GM12878 (cell line): ENCODE results near the gene DDX31. TPM values are rescaled to one million over a fixed set of nuclear protein-coding genes. Genes with fewer than 3 reads are reported as not detected.

Experiments used
- ATAC-seq: fragments of 200-7000 bp; cut with Tn5 transposase; 3 replicates; pipeline ENCODE4 v1.9.1; 2020; ENCODE audit warnings: mild to moderate bottlenecking, moderate library complexity
- BruUV-seq: library from RNA; stranded (reverse); fragments of 400-500 nt; replicated peaks from 2 replicates; lab custom pipeline; 2021; lab: Mats Ljungman, UMichigan
- CTCF ChIA-PET: fragments of 300-600 bp; sonication (Branson Sonifier 250); formaldehyde crosslinking; extraction: SDS; loops from one replicate; lab custom pipeline; 2021; ENCODE audit warnings: inconsistent platforms; lab: Yijun Ruan, JAX
- POLR2A ChIA-PET: fragments of 350-600 bp; formaldehyde crosslinking; extraction: SDS; loops from one replicate; lab custom pipeline; 2021; ENCODE audit warnings: inconsistent platforms; lab: Charles Lee
- RAD21 ChIA-PET: fragments of 300-600 bp; sonication (Branson Sonifier 250); formaldehyde crosslinking; loops from one replicate; lab custom pipeline; 2023; ENCODE audit warnings: antibody characterized with exemption; ENCODE audit not compliant: unreplicated experiment; lab: Charles Lee
- SMC1A ChIA-PET: fragments of 300-600 bp; sonication (Branson Sonifier 250); formaldehyde crosslinking; loops from one replicate; lab custom pipeline; 2023; ENCODE audit not compliant: unreplicated experiment, uncharacterized antibody; lab: Charles Lee
- DNase-seq: peaks from one replicate; pipeline ENCODE4 v3.0.0-alpha.2; 2011; ENCODE audit warnings: low read depth, low spot score
- FAIRE-seq: peaks from 3 replicates; lab custom pipeline; 2011; peaks lifted over from hg19 to GRCh38; lab: Jason Lieb, UNC
- H2AFZ ChIP-seq: 2 replicates; pipeline ENCODE4 v1.6.0; 2011; ENCODE audit warnings: low read depth, low read length, control low read depth; ENCODE audit not compliant: control insufficient read depth
- H3K27ac ChIP-seq: 2 replicates; pipeline ENCODE4 v1.5.1; 2011; ENCODE audit warnings: control low read depth; ENCODE audit not compliant: control insufficient read depth, insufficient read depth
- H3K27me3 ChIP-seq, 2 experiments: replicated peaks in 1 of 2; 2 replicates each; pipeline versions ENCODE4 v1.6.0 to v1.6.1; 2011; ENCODE audit warnings: low read length in 1 of 2; ENCODE audit not compliant: control insufficient read depth in 2 of 2, insufficient read depth in 2 of 2
- H3K36me3 ChIP-seq, 2 experiments: 2 replicates each; pipeline ENCODE4 v1.5.1; 2011; ENCODE audit warnings: low read length in 1 of 2; ENCODE audit not compliant: control insufficient read depth in 2 of 2, insufficient read depth in 2 of 2
- H3K4me1 ChIP-seq: 2 replicates; pipeline ENCODE4 v1.6.1; 2011; ENCODE audit warnings: mild to moderate bottlenecking, low read length, moderate library complexity, mixed read lengths; ENCODE audit not compliant: control insufficient read depth, insufficient read depth
- H3K4me2 ChIP-seq: 2 replicates; pipeline ENCODE4 v1.6.0; 2011; ENCODE audit warnings: control low read depth; ENCODE audit not compliant: control insufficient read depth, insufficient read depth
- H3K4me3 ChIP-seq: fragments of 200-600 bp; sonication (generic); 2 replicates; pipeline ENCODE4 v1.5.1; 2016
- H3K79me2 ChIP-seq: 2 replicates; pipeline ENCODE4 v1.6.0; 2011; ENCODE audit warnings: low read length; ENCODE audit not compliant: control insufficient read depth, insufficient read depth
- H3K9ac ChIP-seq: 2 replicates; pipeline ENCODE4 v1.8.0; 2011; ENCODE audit warnings: low read length, control low read depth, mixed read lengths; ENCODE audit not compliant: control insufficient read depth, insufficient read depth
- H3K9me3 ChIP-seq: replicated peaks from 3 replicates; pipeline ENCODE4 v1.5.1; 2011; ENCODE audit warnings: mild to moderate bottlenecking, low read length; ENCODE audit not compliant: control insufficient read depth, insufficient read depth
- H4K20me1 ChIP-seq: 2 replicates; pipeline ENCODE4 v1.6.0; 2011; ENCODE audit not compliant: control insufficient read depth, insufficient read depth
- CEBPB ChIP-seq, 2 experiments: fragments of 150-350 bp in 1 of 2; IDR thresholded peaks; 2 replicates each; pipeline ENCODE4 v1.6.1; 2012 to 2014; ENCODE audit warnings: low read depth in 2 of 2, low read length in 2 of 2, borderline replicate concordance in 1 of 2, inconsistent platforms in 1 of 2
- EED ChIP-seq: sonication (generic); IDR thresholded peaks from 2 replicates; pipeline ENCODE4 v1.6.1; 2016; ENCODE audit warnings: antibody characterized with exemption, low read depth
- GATAD2B ChIP-seq: fragments of 450-650 bp; conservative IDR thresholded peaks from 2 replicates; pipeline ENCODE4 v1.6.1; 2017; ENCODE audit warnings: low read depth, mild to moderate bottlenecking, moderate library complexity
- HSF1 ChIP-seq: fragments of 150-350 bp; IDR thresholded peaks from 2 replicates; pipeline ENCODE4 v1.6.1; 2014; ENCODE audit warnings: mild to moderate bottlenecking, low read depth, low read length
- MXI1 ChIP-seq: fragments of 150-350 bp; IDR thresholded peaks from 2 replicates; pipeline ENCODE4 v1.6.1; 2011; ENCODE audit warnings: low read depth, mild to moderate bottlenecking, inconsistent platforms, low read length, improper control_type of control experiment
- NFXL1 ChIP-seq: fragments of 450-650 bp; IDR thresholded peaks from 2 replicates; pipeline ENCODE4 v1.6.1; 2017; ENCODE audit warnings: antibody characterized with exemption, mild to moderate bottlenecking, borderline replicate concordance
- NFYA ChIP-seq: IDR thresholded peaks from 2 replicates; pipeline ENCODE4 v1.6.1; 2011; ENCODE audit warnings: low read depth, mild to moderate bottlenecking, low read length, improper control_type of control experiment, borderline replicate concordance
- NFYB ChIP-seq: IDR thresholded peaks from 2 replicates; pipeline ENCODE4 v1.6.1; 2011; ENCODE audit warnings: low read depth, mild to moderate bottlenecking, low read length, improper control_type of control experiment, moderate library complexity; ENCODE audit not compliant: insufficient read depth
- NR2F1 ChIP-seq: fragments of 450-650 bp; conservative IDR thresholded peaks from 2 replicates; pipeline ENCODE4 v1.6.1; 2017; ENCODE audit warnings: mild to moderate bottlenecking
- POU2F2 ChIP-seq: IDR thresholded peaks from 3 replicates; pipeline ENCODE4 v1.6.1; 2011; ENCODE audit warnings: low read depth, mild to moderate bottlenecking, low read length, borderline replicate concordance
- SIX5 ChIP-seq: IDR thresholded peaks from 2 replicates; pipeline ENCODE4 v1.6.1; 2011; ENCODE audit warnings: mild to moderate bottlenecking, low read depth, low read length, moderate library complexity; ENCODE audit not compliant: severe bottlenecking
- TCF7 ChIP-seq: IDR thresholded peaks from 2 replicates; pipeline ENCODE4 v1.6.1; 2014; ENCODE audit warnings: antibody characterized with exemption, borderline replicate concordance
- WGBS: methylation state at CpG from one replicate; pipeline ENCODE4 v1.1.6; 2016; ENCODE audit warnings: low lambda C conversion rate; ENCODE audit not compliant: insufficient replicate concordance, insufficient coverage; ENCODE audit errors: missing lambda C conversion rate; 5-methylcytosine and 5-hydroxymethylcytosine counted together
- in situ Hi-C: fragments of 300-500 bp; cut with MboI; formaldehyde crosslinking; loops from 9 replicates; pipeline ENCODE4 v1.14.3; 2018; ENCODE audit warnings: mixed read lengths
- intact Hi-C: fragments of 100-400 bp; cut with micrococcal nuclease; formaldehyde crosslinking; loops from one replicate; pipeline ENCODE4 v1.14.2; 2022; ENCODE audit not compliant: unreplicated experiment
- polyA plus RNA-seq, 11 experiments: library from polyadenylated mRNA; depleted of rRNA in 4 of 11; unstranded in 6 of 11; stranded (reverse) in 5 of 11; fragments of >200 nt; fragmentation: Nextera tagmentation in 4 of 11; fragmentation: Illumina TruSeq in 1 of 11; extraction: Ambion mirVana in 4 of 11; extraction: Trizol in 1 of 11; gene quantifications; 1 replicate in 1 of 11; 2 replicates in 10 of 11; pipeline versions ENCODE4 v1.2.1 to v1.2.3, GENCODE V29; 2011 to 2016; ENCODE audit warnings: inconsistent platforms in 2 of 11, missing spikeins in 2 of 11, low read depth in 1 of 11
- total RNA-seq, 4 experiments: library from RNA; depleted of rRNA in 3 of 4; stranded (reverse); fragments of >200 nt in 3 of 4; fragmentation: Illumina TruSeq in 1 of 4; extraction: Trizol in 1 of 4; gene quantifications; 2 replicates each; pipeline versions ENCODE4 v1.2.1 to v1.2.3, GENCODE V29; 2013 to 2021

Gene DDX31
- total and polyA plus RNA-seq, 10 of the 15 experiments (the other 5 are each of a cell fraction or from before 2014, with no cell fraction given): 12.1 to 30.8 (median 20.8) TPM

- 90% methylated on average over 9 of the region's 9 CpGs for WGBS
- H3K4me1 ChIP-seq: no peaks in the 10 kb centered on the region
- H3K27me3 ChIP-seq: no peaks in the 10 kb centered on the region
- no peaks in the 10 kb centered on the region for H3K79me2 ChIP-seq
- peaks cover 13 to 21% of the 10 kb centered on the region in 2 experiments; a peak in 3 of 4 replicates for H3K36me3 ChIP-seq
- FAIRE-seq (no peak), ATAC-seq (no peak), DNase-seq (no peak)
- no peak overlapping the region for H3K9ac ChIP-seq
- no peak overlapping the region for H3K4me2 ChIP-seq
- no TSS peak for BruUV-seq
- ChIA-PET CTCF (no interaction called here), RAD21 (no interaction called here), SMC1A (no interaction called here), POLR2A (interaction anchor here (0.7 kb wide), 1 partner anchor 1595 kb away, joined by 4 read pairs; no protein-coding TSS in a partner anchor)
- TF ChIP-seq NFYA (no peak), CEBPB (IDR thresholded peaks at IDR 0.05; ENCODE audit: borderline replicate concordance in 1 of 2, low read depth in 2 of 2, low read length in 2 of 2) (no peak), TCF7 (no peak), NFXL1 (no peak), MXI1 (no peak), EED (no peak)
- H4K20me1 ChIP-seq: no peaks in the 10 kb centered on the region
- in situ Hi-C loops (no loop called here), intact Hi-C loops (no loop called here)
- no peak overlapping the region for H3K27ac ChIP-seq
- H3K9me3 ChIP-seq: no peaks in the 10 kb centered on the region
- no peak overlapping the region for H2AFZ ChIP-seq
- H3K4me3 ChIP-seq: no peak overlapping the region
These were observed 60.6 kb downstream of the DDX31 start for GRCh38 chr9:132609184-132609583.

GRCh38 chr9:132606066-132606465 lies 63.7 kb downstream of the DDX31 start:
- Histone ChIP-seq H3K36me3 (peaks cover 9 to 12% of the 10 kb centered on the region in 2 experiments), H3K9me3 (no peaks in the 10 kb centered on the region), H3K79me2 (no peaks in the 10 kb centered on the region), H3K27me3 (no peaks in the 10 kb centered on the region), H2AFZ (no peak overlapping the region), H4K20me1 (no peaks in the 10 kb centered on the region), H3K4me3 (no peak overlapping the region), H3K4me1 (peaks cover 6% of the 10 kb centered on the region), H3K4me2 (no peak overlapping the region), H3K27ac (no peak overlapping the region), H3K9ac (no peak overlapping the region)
- in situ Hi-C loops: no loop called here
- intact Hi-C loops: no loop called here
- DNase-seq (no peak), ATAC-seq (no peak), FAIRE-seq (no peak)
- WGBS: 89% methylated on average over 6 of the region's 6 CpGs
- ChIA-PET RAD21 (no interaction called here), POLR2A (no interaction called here), CTCF (no interaction called here), SMC1A (no interaction called here)
- BruUV-seq: no TSS peak
- no peak for TF ChIP-seq GATAD2B
- TF ChIP-seq POU2F2: no peak
- no peak for TF ChIP-seq SIX5
- no peak for TF ChIP-seq HSF1
- TF ChIP-seq NFYB: no peak
- TF ChIP-seq NR2F1: no peak
